OCI-LY7 (cell line): Measurements from ENCODE around the gene DENND6B. TPM values are rescaled to one million over a fixed set of nuclear protein-coding genes. Genes with fewer than 3 reads are reported as not detected.
A peak's percentile ranks its signal among the peaks of the same experiment; 100 is the strongest.

Experiments used
- BruUV-seq: library from RNA; stranded (reverse); fragments of 400-500 nt; replicated peaks from 2 replicates; lab custom pipeline; 2021; lab: Mats Ljungman, UMichigan
- CTCF ChIA-PET: fragments of 300-600 bp; sonication (Branson Sonifier 250); formaldehyde crosslinking; loops from one replicate; lab custom pipeline; 2022; ENCODE audit warnings: antibody characterized with exemption; ENCODE audit not compliant: unreplicated experiment; lab: Charles Lee
- POLR2A ChIA-PET: fragments of 300-600 bp; sonication (Branson Sonifier 250); formaldehyde crosslinking; loops from one replicate; lab custom pipeline; 2022; ENCODE audit warnings: antibody characterized with exemption; lab: Charles Lee
- DNase-seq: peaks from one replicate; pipeline ENCODE4 v3.0.0-alpha.2; 2015; ENCODE audit warnings: low spot score
- H2AFZ ChIP-seq: fragments of 200-600 bp; sonication (generic), shearing (Covaris generic); 2 replicates; pipeline ENCODE4 v1.6.1; 2014; ENCODE audit warnings: mild to moderate bottlenecking, antibody characterized with exemption, low read length, moderate library complexity
- H3K27ac ChIP-seq: fragments of 200-600 bp; sonication (generic); 2 replicates; pipeline ENCODE4 v1.5.1; 2014; ENCODE audit warnings: mixed run types, low read depth, mild to moderate bottlenecking, moderate library complexity, low read length, inconsistent platforms; ENCODE audit not compliant: poor library complexity, severe bottlenecking
- H3K36me3 ChIP-seq: fragments of 200-600 bp; sonication (generic); 2 replicates; pipeline ENCODE4 v1.6.1; 2014; ENCODE audit warnings: mild to moderate bottlenecking, antibody characterized with exemption, low read length, moderate library complexity, mixed read lengths; ENCODE audit not compliant: insufficient read depth
- H3K4me1 ChIP-seq: fragments of 200-600 bp; sonication (generic); 2 replicates; pipeline ENCODE4 v1.5.1; 2014; ENCODE audit warnings: mild to moderate bottlenecking, low read length; ENCODE audit not compliant: insufficient read depth, poor library complexity, severe bottlenecking
- H3K4me2 ChIP-seq: fragments of 200-600 bp; sonication (generic); 2 replicates; pipeline ENCODE4 v1.6.1; 2014; ENCODE audit warnings: mild to moderate bottlenecking, low read length
- H3K4me3 ChIP-seq: fragments of 200-600 bp; sonication (generic); 2 replicates; pipeline ENCODE4 v1.5.1; 2014; ENCODE audit warnings: mild to moderate bottlenecking, low read depth, low read length; ENCODE audit not compliant: poor library complexity, severe bottlenecking
- H3K79me2 ChIP-seq: fragments of 200-600 bp; sonication (generic); 2 replicates; pipeline ENCODE4 v1.6.1; 2016; ENCODE audit warnings: low read depth, mild to moderate bottlenecking, low read length, moderate library complexity, mixed read lengths; ENCODE audit not compliant: insufficient read depth
- H3K9me2 ChIP-seq: fragments of 200-600 bp; sonication (generic); 2 replicates; pipeline ENCODE4 v1.6.1; 2016; ENCODE audit warnings: mild to moderate bottlenecking, low read length, mixed read lengths; ENCODE audit not compliant: insufficient read depth
- H3K9me3 ChIP-seq: fragments of 200-600 bp; sonication (generic); 2 replicates; pipeline ENCODE4 v1.6.1; 2014; ENCODE audit warnings: mild to moderate bottlenecking, mixed run types, low read length, mixed read lengths
- H4K20me1 ChIP-seq: fragments of 200-600 bp; sonication (generic); 2 replicates; pipeline ENCODE4 v1.6.1; 2014; ENCODE audit warnings: mild to moderate bottlenecking, antibody characterized with exemption, low read length, moderate library complexity, mixed read lengths; ENCODE audit not compliant: insufficient read depth
- EZH2phosphoT487 ChIP-seq: fragments of 200-600 bp; sonication (generic); IDR thresholded peaks from 2 replicates; pipeline ENCODE4 v1.6.1; 2018; ENCODE audit warnings: low read depth, borderline replicate concordance, mild to moderate bottlenecking, mixed run types, antibody characterized with exemption, low read length, moderate library complexity, mixed read lengths
- intact Hi-C: fragments of 100-400 bp; cut with micrococcal nuclease; formaldehyde crosslinking; loops from one replicate; pipeline ENCODE4 v1.10.0; 2022; ENCODE audit not compliant: unreplicated experiment
- total RNA-seq, 2 experiments: library from RNA; depleted of rRNA in 1 of 2; stranded (reverse); fragments of >200 nt in 1 of 2; shearing (Covaris generic) in 1 of 2; gene quantifications; 2 replicates each; pipeline ENCODE4 v1.2.3, GENCODE V29; 2014 to 2022
- TF ChIP-seq, protein P1 (sequence below): fragments of 200-600 bp; sonication (generic); conservative IDR thresholded peaks from 2 replicates; pipeline ENCODE4 v1.5.1; 2014; ENCODE audit warnings: mild to moderate bottlenecking, antibody characterized with exemption, low read length, moderate library complexity, mixed read lengths

DENND6B gene
- total RNA-seq, 2 experiments from 2014 or later, result 31.6 to 45.0 TPM

DNA sequence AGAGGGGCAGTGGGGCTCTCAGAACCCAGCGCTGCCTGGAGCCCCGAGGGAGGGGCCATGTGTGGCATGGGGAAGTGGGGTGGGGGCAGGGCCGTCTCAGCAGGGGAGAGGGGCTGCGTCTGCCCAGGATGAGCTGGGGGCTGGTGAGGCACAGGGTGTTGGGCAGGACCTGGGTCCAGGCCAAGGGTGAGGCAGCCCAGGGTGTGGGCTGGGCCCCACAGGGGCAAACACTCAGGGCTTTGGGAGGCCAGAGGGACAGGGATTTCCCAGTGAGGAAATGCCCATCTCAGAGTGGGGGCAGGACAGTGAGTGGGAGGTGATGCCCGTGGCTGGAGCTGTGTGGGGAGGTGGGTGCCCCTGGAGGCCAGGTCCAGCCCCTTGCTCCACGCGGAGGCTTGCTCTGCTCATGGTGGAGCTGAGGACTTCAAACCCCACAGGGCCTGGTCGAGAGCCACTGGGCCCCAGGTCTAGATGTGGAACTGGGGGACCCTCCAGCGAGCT is 24.7 kb downstream of the DENND6B start:
- Histone ChIP-seq H4K20me1 (no peaks in the 10 kb centered on the region), H3K9me3 (no peaks in the 10 kb centered on the region), H3K4me3 (no peak overlapping the region), H3K79me2 (no peaks in the 10 kb centered on the region), H3K27ac (no peak overlapping the region), H3K4me2 (peak overlapping the region; percentile 55), H3K9me2 (no peaks in the 10 kb centered on the region), H3K4me1 (peaks cover 77% of the 10 kb centered on the region), H2AFZ (no peak overlapping the region), H3K36me3 (no peaks in the 10 kb centered on the region)
- ChIA-PET POLR2A (no interaction called here), CTCF (interaction anchor here (0.8 kb wide), 1 partner anchor 26 kb away, joined by 13 read pairs; no protein-coding TSS in a partner anchor)
- no peak for DNase-seq
- TF ChIP-seq EZH2phosphoT487, result no peak
- TF ChIP-seq, protein P1, sequence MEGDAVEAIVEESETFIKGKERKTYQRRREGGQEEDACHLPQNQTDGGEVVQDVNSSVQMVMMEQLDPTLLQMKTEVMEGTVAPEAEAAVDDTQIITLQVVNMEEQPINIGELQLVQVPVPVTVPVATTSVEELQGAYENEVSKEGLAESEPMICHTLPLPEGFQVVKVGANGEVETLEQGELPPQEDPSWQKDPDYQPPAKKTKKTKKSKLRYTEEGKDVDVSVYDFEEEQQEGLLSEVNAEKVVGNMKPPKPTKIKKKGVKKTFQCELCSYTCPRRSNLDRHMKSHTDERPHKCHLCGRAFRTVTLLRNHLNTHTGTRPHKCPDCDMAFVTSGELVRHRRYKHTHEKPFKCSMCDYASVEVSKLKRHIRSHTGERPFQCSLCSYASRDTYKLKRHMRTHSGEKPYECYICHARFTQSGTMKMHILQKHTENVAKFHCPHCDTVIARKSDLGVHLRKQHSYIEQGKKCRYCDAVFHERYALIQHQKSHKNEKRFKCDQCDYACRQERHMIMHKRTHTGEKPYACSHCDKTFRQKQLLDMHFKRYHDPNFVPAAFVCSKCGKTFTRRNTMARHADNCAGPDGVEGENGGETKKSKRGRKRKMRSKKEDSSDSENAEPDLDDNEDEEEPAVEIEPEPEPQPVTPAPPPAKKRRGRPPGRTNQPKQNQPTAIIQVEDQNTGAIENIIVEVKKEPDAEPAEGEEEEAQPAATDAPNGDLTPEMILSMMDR, result no peak
- no TSS peak for BruUV-seq
- intact Hi-C loops, result no loop called here

DNA sequence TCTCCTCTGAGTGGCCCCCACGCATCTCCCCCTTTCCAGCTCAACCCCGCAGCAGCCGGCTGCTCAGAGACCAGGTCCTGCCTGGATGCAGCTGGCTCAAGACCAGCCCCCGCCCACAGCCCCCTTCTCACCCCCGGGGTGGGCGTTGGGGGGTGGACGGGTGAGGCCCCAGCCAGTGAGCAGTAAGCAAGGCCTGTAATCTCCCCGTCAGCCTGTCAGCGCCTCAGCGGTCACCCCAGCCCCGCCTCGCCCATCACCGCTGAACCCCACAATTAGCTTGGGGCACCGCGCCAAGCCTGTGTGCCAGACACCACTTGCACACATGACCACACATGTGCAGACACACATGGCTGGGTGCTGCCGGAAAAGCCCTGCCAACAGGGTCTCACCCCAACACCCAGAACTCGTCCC is 25.2 kb downstream of the DENND6B start:
- no peak for DNase-seq
- Histone ChIP-seq H3K4me2 (peak overlapping the region; percentile 55), H3K9me2 (no peaks in the 10 kb centered on the region), H3K4me1 (peaks cover 75% of the 10 kb centered on the region), H3K4me3 (no peak overlapping the region), H3K79me2 (no peaks in the 10 kb centered on the region), H2AFZ (no peak overlapping the region), H4K20me1 (no peaks in the 10 kb centered on the region), H3K36me3 (no peaks in the 10 kb centered on the region), H3K9me3 (no peaks in the 10 kb centered on the region), H3K27ac (no peak overlapping the region)
- intact Hi-C loops, result no loop called here
- ChIA-PET CTCF (no interaction called here), POLR2A (no interaction called here)
- no TSS peak for BruUV-seq
- TF ChIP-seq, protein P1, result no peak
- no peak for TF ChIP-seq EZH2phosphoT487

DNA sequence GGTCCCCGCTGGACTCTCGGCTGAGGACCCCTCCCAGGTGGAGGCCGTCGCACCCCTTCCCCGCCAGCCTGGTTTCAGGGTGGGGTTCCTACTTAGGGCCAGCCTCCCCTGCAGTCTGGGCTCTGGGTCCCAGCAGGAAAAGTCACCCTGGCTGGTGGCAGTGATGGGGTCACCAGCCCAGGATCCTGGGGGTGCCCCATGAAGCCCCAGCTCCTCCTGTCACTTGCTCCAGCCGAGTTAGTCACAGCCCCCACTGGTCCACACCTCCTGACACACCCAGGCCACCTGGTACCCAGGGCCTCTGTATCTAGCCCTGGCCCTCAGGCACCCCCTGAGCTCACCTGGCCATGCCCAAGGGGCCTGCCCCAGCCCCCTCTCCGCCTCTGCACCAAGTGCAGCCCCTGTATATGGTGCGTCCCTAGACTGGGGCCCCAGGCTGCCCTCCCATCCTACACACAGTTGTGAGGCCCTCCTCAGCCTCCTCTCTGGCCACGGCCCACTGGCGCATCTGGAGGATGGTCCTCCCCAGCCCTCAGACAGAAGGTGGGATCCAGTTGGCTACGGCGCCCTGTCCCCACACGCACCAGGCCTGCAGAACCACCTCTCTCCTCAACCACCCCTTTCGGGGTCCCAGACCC is 26.1 kb downstream of the DENND6B start:
- ChIA-PET POLR2A (interaction anchor here (0.6 kb wide), 1 partner anchor 24 kb away, joined by 3 read pairs; no protein-coding TSS in a partner anchor), CTCF (no interaction called here)
- H4K20me1 ChIP-seq, result no peaks in the 10 kb centered on the region
- TF ChIP-seq EZH2phosphoT487, result no peak
- TF ChIP-seq, protein P1, result no peak
- H3K79me2 ChIP-seq, result no peaks in the 10 kb centered on the region
- H3K4me1 ChIP-seq, result peaks cover 75% of the 10 kb centered on the region
- H2AFZ ChIP-seq, result no peak overlapping the region
- no TSS peak for BruUV-seq
- H3K9me2 ChIP-seq, result no peaks in the 10 kb centered on the region
- H3K36me3 ChIP-seq, result no peaks in the 10 kb centered on the region
- no peak for DNase-seq
- intact Hi-C loops, result no loop called here
- no peak overlapping the region for H3K27ac ChIP-seq
- H3K9me3 ChIP-seq, result no peaks in the 10 kb centered on the region
- peak overlapping the region; percentile 49 for H3K4me2 ChIP-seq
- no peak overlapping the region for H3K4me3 ChIP-seq
